NCI-H1417 (cell line): ENCODE measurements around the gene ABHD10.
A peak's percentile ranks its signal among the peaks of the same experiment; 100 is the strongest.
"Not testable (repeated sequence)": the region's sequence is repeated elsewhere in the genome, so short reads cannot be mapped to it uniquely, and the experiment has no call there.

Experiments used
- DNase-seq, 3 experiments: peaks; one replicate each; lab custom pipeline; 2025; lab: John Stamatoyannopoulos, UW

ABHD10 gene

DNA sequence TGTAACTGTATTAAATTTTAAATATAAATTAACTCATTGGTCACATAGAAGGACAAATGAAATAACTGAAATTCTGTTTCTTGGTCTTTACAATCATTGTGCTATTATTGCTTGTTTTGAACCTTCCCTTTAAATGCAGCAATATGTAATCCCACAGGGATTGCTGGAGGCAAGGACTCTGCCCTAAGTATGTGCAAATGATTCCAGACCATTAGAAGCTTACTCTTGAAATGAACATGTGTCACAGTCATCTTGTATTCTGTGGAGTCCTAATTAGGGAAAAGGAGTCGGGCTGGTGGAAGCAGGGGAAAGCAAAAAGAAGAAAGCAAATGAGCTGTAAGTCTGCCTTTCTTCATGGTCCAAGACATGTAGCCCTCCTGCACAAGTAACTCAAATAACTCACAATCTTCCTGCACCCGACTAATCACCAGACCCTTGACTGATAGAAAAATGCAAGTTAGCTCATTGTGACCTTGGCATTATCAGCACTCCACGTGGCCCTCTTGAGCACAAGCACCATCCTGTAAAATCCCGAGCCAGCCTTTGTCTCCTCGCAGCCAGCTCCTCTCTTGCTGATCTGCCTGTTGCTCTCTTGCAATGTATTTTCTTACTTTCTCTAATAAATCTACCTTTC, 53.4 kb downstream of the ABHD10 start:
- DNase-seq, result peak in 2 of 3 experiments; percentile 35 to 48

DNA sequence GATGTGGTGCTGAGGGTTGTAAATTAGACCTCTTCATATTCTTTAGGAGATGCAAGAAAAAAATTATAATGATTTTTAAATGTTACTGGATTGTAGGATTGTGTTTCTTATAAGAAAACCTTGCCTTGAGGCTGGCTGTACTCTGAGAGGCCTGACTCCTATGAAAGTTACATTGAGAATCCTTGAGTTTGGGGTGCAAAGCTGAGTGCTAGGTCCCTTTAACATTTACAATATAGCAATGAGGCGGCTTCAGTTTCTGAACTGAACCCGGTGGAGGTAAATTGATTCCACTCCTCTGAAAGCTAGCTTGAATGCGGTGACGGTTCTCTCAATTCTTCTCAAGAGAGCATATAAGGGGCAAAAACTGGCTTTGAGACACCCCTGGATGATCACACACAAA, 55.6 kb downstream of the ABHD10 start, which contains the start of gene TMPRSS7:
Gene TMPRSS7, plus strand, starts transcription at position 301 of the 400 bp plus-strand sequence. CDS start 110 bp downstream, outside the sequence.
- no peak for DNase-seq

DNA sequence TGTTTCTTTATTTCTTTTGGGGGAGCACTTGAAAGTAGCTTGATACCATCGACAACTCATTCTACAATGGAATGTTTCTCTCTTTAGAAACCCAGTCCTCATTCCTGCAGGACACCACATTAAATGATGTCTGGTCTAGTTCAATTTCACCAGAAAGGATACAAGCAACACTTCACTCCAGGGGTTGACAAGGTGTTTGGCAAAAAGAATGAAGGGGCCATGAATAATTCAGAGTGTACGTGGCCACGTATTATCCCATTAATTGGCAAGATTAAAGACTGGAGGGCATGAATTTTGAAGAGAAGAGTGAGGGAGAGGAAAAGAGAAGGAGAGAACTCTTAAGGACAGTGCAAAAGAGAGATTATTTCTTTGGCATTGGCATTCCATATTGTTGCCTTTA, 56.4 kb downstream of the ABHD10 start:
- no peak for DNase-seq

DNA sequence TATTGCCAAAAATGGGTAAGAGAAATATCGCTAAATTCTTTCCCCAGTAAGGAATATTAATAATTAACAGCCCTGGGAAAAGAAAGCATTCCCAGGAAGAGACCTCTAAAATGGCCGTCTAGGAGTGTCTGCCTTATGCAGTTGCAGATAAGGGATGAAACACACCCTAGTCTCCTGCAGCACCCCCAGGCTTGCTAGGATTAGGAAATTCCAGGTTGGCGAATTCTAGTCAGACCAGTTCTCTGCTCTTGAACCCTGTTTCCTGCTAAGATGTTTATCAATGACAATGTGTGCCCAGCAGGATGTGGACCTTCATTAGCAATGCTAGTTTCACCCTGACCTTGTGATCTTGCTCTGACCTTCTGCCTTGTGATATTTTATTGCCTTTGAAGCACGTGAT, 58.4 kb downstream of the ABHD10 start:
- not testable (repeated sequence) for DNase-seq

DNA sequence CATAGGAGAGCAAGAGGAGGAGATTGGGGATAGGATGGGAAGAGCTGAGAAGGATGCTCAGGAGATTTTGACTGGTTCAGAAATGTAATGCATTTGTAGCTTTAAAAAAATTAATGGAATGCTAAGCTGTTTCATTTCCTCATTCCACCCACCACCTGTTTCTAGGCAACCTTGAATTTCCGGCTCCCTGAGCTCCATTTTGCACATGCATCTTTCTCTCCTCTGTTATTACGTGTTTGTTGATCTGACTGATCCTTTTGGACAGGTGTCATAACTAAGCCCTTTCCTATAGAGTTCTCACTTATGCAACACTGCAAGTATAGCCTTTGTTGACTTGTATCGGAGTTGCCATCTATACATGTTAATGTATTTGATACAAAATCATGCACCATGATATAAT, 60.0 kb downstream of the ABHD10 start:
- peak in 2 of 3 experiments; percentile 25 to 66 for DNase-seq

DNA sequence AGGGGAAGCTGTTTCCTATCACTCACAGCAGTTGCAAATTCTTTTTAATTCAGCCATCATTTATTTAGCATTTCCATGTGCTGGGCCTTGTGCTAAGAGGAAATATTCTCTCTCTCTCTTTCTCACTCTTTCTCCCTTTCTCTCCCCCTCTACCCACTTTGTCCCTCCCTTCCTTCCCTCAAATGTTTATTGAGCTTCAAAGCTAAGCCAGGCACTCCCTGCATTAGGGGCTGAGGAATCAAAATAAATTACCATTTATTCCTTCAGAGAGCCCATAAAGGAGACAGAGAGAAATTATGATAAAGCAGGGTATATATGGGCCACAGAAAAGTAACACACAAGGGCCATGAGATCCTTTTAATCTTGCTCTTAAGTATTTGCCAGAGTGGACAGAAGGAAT, 62.5 kb downstream of the ABHD10 start:
- DNase-seq, result no peak

DNA sequence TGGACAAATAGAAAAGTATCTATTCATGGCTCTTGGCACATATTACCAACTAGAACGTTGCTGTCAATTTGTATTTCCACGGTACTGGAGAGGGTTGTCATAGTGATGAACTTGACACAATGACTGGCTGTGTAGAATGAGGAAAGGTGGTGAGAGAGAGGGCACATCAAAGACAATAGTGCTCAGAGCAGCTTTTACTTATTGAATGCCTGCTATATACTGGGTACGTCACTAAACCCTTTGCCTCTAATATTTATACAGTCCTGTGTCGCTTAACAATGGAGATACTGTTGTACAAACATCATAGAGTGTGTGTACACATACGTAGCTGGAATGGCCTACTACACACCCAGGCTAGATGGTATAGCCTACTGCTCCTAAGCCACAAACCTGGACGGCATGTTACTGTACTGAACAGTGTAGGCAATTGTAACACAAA, 64.0 kb downstream of the ABHD10 start:
- DNase-seq, result peak; percentile 82 to 99 (median 83)
